WTC11 (cell line): Measurements from ENCODE around the gene CDC42EP4. TPM values are rescaled to one million over a fixed set of nuclear protein-coding genes. Genes with fewer than 3 reads are reported as not detected.

Experiments
- ATAC-seq: fragments of 200-7000 bp; cut with Tn5 transposase; 2 replicates; pipeline ENCODE4 v1.10.0; 2021; ENCODE audit warnings: mild to moderate bottlenecking, moderate library complexity
- CTCF ChIA-PET: fragments of 300-600 bp; sonication (Branson Sonifier 250); formaldehyde crosslinking; loops from one replicate; lab custom pipeline; 2021; ENCODE audit warnings: antibody characterized with exemption; lab: Charles Lee
- POLR2A ChIA-PET: fragments of 350-600 bp; sonication (Branson Sonifier 250); formaldehyde crosslinking; loops from one replicate; lab custom pipeline; 2021; ENCODE audit warnings: antibody characterized with exemption; lab: Charles Lee
- DNase-seq: peaks from one replicate; pipeline ENCODE4 v3.0.0; 2021; ENCODE audit warnings: low spot score
- H3K27ac Mint-ChIP-seq: 2 replicates; pipeline ENCODE4 v1.8.0; 2021; ENCODE audit warnings: mixed read lengths
- H3K27me3 Mint-ChIP-seq: 2 replicates; pipeline ENCODE4 v1.8.0; 2021; ENCODE audit warnings: low read depth, mild to moderate bottlenecking, moderate library complexity, mixed read lengths
- H3K36me3 Mint-ChIP-seq: 2 replicates; pipeline ENCODE4 v1.8.0; 2021; ENCODE audit warnings: mixed read lengths
- H3K4me1 Mint-ChIP-seq: 2 replicates; pipeline ENCODE4 v1.8.0; 2022; ENCODE audit warnings: mixed read lengths
- H3K4me3 Mint-ChIP-seq: 2 replicates; pipeline ENCODE4 v1.8.0; 2021; ENCODE audit warnings: mild to moderate bottlenecking, moderate library complexity, mixed read lengths
- H3K9me3 Mint-ChIP-seq: 2 replicates; pipeline ENCODE4 v1.8.0; 2021; ENCODE audit warnings: mixed read lengths
- CDX4 ChIP-seq: fragments of 250-450 bp; sonication (Bioruptor Pico); IDR thresholded peaks from 2 replicates; pipeline ENCODE4 v1.9.0; 2021; ENCODE audit warnings: moderate library complexity, mild to moderate bottlenecking, inconsistent platforms, borderline replicate concordance
- E2F1 ChIP-seq: sonication (generic); formaldehyde crosslinking; IDR thresholded peaks from 2 replicates; pipeline ENCODE4 v1.8.0; 2022; ENCODE audit warnings: mild to moderate bottlenecking, missing genetic modification reagents
- EMX1 ChIP-seq: fragments of 250-450 bp; sonication (Bioruptor Pico); IDR thresholded peaks from 2 replicates; pipeline ENCODE4 v1.8.0; 2021; ENCODE audit warnings: mild to moderate bottlenecking
- FOXK1 ChIP-seq: sonication (generic); formaldehyde crosslinking; IDR thresholded peaks from 2 replicates; pipeline ENCODE4 v1.8.0; 2022; ENCODE audit warnings: mild to moderate bottlenecking, moderate library complexity, missing genetic modification reagents
- FOXP4 ChIP-seq: sonication (generic); formaldehyde crosslinking; IDR thresholded peaks from 2 replicates; pipeline ENCODE4 v1.8.0; 2022; ENCODE audit warnings: mild to moderate bottlenecking, missing genetic modification reagents
- IRF2 ChIP-seq: sonication (generic); formaldehyde crosslinking; IDR thresholded peaks from 2 replicates; pipeline ENCODE4 v1.8.0; 2022; ENCODE audit warnings: low read depth, missing genetic modification reagents, borderline replicate concordance
- MXD4 ChIP-seq: fragments of 250-450 bp; sonication (Bioruptor Pico); IDR thresholded peaks from 2 replicates; pipeline ENCODE4 v1.8.0; 2021; ENCODE audit warnings: mild to moderate bottlenecking, moderate library complexity, borderline replicate concordance
- SMAD4 ChIP-seq: sonication (generic); formaldehyde crosslinking; IDR thresholded peaks from 2 replicates; pipeline ENCODE4 v1.8.0; 2022; ENCODE audit warnings: mild to moderate bottlenecking, missing genetic modification reagents
- STAT6 ChIP-seq: sonication (generic); formaldehyde crosslinking; conservative IDR thresholded peaks from 2 replicates; pipeline ENCODE4 v1.8.1; 2023; ENCODE audit warnings: mild to moderate bottlenecking, low read depth, missing genetic modification reagents, moderate library complexity
- TEAD1 ChIP-seq: sonication (generic); formaldehyde crosslinking; IDR thresholded peaks from 2 replicates; pipeline ENCODE4 v1.8.0; 2022; ENCODE audit warnings: mild to moderate bottlenecking, missing genetic modification reagents
- total RNA-seq: library from RNA; stranded (reverse); gene quantifications from 3 replicates; pipeline ENCODE4 v1.2.3, GENCODE V29; 2021
- TF ChIP-seq, protein P1 (sequence below): fragments of 200-600 bp; IDR thresholded peaks from 2 replicates; pipeline ENCODE4 v1.8.0; 2022; ENCODE audit warnings: antibody characterized with exemption
- TF ChIP-seq, protein P2 (sequence below): fragments of 250-450 bp; sonication (Bioruptor Pico); IDR thresholded peaks from 2 replicates; pipeline ENCODE4 v1.9.0; 2021; ENCODE audit warnings: mild to moderate bottlenecking
- TF ChIP-seq, protein P3 (sequence below): fragments of 250-450 bp; sonication (Bioruptor Pico); IDR thresholded peaks from 2 replicates; pipeline ENCODE4 v1.9.0; 2021; ENCODE audit warnings: mild to moderate bottlenecking
- TF ChIP-seq, protein P4 (sequence below): sonication (generic); formaldehyde crosslinking; IDR thresholded peaks from 2 replicates; pipeline ENCODE4 v1.8.1; 2023; ENCODE audit warnings: mild to moderate bottlenecking, missing genetic modification reagents, moderate library complexity

The CDC42EP4 gene
- total RNA-seq, 1 experiment from 2014 or later: 18.8 TPM

GRCh38 chr17:73318427-73318813 is 6.6 kb upstream of the CDC42EP4 start:
- no peak overlapping the region for H3K4me3 Mint-ChIP-seq
- ChIA-PET POLR2A (no interaction called here), CTCF (interaction anchor here (0.6 to 1.8 kb wide), 3 partner anchors 42 to 123 kb away, joined by 3 to 9 read pairs (median 3); no protein-coding TSS in a partner anchor)
- H3K36me3 Mint-ChIP-seq: no peaks in the 10 kb centered on the region
- no peak for TF ChIP-seq STAT6 (CRISPR knock-in tag)
- TF ChIP-seq, protein P1, sequence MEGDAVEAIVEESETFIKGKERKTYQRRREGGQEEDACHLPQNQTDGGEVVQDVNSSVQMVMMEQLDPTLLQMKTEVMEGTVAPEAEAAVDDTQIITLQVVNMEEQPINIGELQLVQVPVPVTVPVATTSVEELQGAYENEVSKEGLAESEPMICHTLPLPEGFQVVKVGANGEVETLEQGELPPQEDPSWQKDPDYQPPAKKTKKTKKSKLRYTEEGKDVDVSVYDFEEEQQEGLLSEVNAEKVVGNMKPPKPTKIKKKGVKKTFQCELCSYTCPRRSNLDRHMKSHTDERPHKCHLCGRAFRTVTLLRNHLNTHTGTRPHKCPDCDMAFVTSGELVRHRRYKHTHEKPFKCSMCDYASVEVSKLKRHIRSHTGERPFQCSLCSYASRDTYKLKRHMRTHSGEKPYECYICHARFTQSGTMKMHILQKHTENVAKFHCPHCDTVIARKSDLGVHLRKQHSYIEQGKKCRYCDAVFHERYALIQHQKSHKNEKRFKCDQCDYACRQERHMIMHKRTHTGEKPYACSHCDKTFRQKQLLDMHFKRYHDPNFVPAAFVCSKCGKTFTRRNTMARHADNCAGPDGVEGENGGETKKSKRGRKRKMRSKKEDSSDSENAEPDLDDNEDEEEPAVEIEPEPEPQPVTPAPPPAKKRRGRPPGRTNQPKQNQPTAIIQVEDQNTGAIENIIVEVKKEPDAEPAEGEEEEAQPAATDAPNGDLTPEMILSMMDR: no peak
- TF ChIP-seq, protein P2, sequence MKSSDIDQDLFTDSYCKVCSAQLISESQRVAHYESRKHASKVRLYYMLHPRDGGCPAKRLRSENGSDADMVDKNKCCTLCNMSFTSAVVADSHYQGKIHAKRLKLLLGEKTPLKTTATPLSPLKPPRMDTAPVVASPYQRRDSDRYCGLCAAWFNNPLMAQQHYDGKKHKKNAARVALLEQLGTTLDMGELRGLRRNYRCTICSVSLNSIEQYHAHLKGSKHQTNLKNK (CRISPR knock-in tag): no peak
- TF ChIP-seq, protein P3, sequence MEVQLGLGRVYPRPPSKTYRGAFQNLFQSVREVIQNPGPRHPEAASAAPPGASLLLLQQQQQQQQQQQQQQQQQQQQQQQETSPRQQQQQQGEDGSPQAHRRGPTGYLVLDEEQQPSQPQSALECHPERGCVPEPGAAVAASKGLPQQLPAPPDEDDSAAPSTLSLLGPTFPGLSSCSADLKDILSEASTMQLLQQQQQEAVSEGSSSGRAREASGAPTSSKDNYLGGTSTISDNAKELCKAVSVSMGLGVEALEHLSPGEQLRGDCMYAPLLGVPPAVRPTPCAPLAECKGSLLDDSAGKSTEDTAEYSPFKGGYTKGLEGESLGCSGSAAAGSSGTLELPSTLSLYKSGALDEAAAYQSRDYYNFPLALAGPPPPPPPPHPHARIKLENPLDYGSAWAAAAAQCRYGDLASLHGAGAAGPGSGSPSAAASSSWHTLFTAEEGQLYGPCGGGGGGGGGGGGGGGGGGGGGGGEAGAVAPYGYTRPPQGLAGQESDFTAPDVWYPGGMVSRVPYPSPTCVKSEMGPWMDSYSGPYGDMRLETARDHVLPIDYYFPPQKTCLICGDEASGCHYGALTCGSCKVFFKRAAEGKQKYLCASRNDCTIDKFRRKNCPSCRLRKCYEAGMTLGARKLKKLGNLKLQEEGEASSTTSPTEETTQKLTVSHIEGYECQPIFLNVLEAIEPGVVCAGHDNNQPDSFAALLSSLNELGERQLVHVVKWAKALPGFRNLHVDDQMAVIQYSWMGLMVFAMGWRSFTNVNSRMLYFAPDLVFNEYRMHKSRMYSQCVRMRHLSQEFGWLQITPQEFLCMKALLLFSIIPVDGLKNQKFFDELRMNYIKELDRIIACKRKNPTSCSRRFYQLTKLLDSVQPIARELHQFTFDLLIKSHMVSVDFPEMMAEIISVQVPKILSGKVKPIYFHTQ (CRISPR knock-in tag): no peak
- TF ChIP-seq, all 79 proteins: peak for 0
- Mint-ChIP-seq H3K9me3 (no peaks in the 10 kb centered on the region), H3K27ac (no peak overlapping the region), H3K27me3 (peaks cover 24% of the 10 kb centered on the region), H3K4me1 (peaks cover 28% of the 10 kb centered on the region)
- DNase-seq: no peak
- ATAC-seq: no peak

DNA sequence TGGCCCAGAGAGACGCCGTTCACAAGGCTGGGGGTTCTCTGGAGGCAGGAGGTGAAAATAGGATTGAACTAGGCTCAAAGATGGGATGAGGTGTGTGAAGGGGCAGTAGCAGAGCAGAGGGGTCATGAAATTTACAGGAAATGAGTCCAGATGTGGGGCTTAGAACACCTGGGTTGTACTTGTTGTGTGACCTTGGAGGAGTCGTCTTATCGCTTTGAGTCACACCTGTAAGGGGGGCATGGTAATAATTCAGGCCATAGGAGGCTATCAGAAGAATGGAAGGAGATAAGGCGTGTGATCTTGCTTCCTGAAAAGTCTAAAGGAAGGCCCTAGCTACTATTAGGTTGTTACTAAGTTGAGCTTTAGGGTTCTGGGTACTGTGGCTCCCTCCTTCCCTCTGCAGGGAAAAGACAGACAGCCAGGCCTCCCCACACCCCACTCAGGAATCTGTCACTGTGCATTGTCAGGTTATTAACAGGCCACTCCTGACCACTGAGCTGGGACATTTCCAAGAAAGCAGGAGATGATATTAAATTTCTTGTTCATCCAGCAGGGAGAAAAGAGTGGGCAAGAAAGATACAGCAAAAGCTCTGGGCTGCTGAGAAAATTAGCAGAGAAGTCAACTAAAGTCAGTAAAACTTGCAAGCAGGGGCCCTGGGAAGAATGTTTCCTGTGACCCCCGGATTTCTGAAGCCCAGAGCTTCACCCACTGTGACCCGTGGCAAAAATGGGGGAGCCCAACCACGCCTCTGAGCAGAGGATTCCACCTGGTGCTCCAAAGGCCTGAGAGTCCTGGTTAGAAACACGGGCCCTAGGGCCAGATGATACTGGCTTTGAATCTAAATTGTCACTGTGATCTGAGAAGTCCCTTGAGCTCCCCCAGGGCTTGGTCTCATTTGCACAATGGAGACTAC is 6.0 kb upstream of the CDC42EP4 start:
- no peaks in the 10 kb centered on the region for H3K36me3 Mint-ChIP-seq
- ATAC-seq (no peak), DNase-seq (no peak)
- H3K27me3 Mint-ChIP-seq: peaks cover 22% of the 10 kb centered on the region
- ChIA-PET POLR2A (interaction anchor here (1.3 kb wide), 1 partner anchor 24 kb away, joined by 3 read pairs; no protein-coding TSS in a partner anchor), CTCF (interaction anchor here (0.6 to 1.8 kb wide), 3 partner anchors 42 to 122 kb away, joined by 3 to 9 read pairs (median 3); no protein-coding TSS in a partner anchor)
- no peak overlapping the region for H3K27ac Mint-ChIP-seq
- no peaks in the 10 kb centered on the region for H3K9me3 Mint-ChIP-seq
- peaks cover 28% of the 10 kb centered on the region for H3K4me1 Mint-ChIP-seq
- TF ChIP-seq SMAD4 (CRISPR knock-in tag): no peak
- no peak for TF ChIP-seq CDX4 (CRISPR knock-in tag)
- TF ChIP-seq, protein P4, sequence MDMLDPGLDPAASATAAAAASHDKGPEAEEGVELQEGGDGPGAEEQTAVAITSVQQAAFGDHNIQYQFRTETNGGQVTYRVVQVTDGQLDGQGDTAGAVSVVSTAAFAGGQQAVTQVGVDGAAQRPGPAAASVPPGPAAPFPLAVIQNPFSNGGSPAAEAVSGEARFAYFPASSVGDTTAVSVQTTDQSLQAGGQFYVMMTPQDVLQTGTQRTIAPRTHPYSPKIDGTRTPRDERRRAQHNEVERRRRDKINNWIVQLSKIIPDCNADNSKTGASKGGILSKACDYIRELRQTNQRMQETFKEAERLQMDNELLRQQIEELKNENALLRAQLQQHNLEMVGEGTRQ: no peak
- TF ChIP-seq FOXP4: no peak
- TF ChIP-seq TEAD1 (CRISPR knock-in tag): no peak
- TF ChIP-seq E2F1 (CRISPR knock-in tag): no peak
- no peak for TF ChIP-seq MXD4
- TF ChIP-seq IRF2 (CRISPR knock-in tag): no peak
- TF ChIP-seq EMX1 (CRISPR knock-in tag): no peak
- no peak for TF ChIP-seq FOXK1 (CRISPR knock-in tag)
- no peak overlapping the region for H3K4me3 Mint-ChIP-seq
